ENCODE measurements around the gene NCKAP5. TPM values are rescaled to one million over a fixed set of nuclear protein-coding genes. Genes with fewer than 3 reads are reported as not detected.

NCKAP5 gene
- total RNA-seq, 3 donors from 2014 or later (not counting 1 experiment from before 2014, with no cell fraction given): 0.12 to 0.20 TPM; not detected in 1

- TF ChIP-seq CTCF (IDR thresholded peaks at IDR 0.05): no peak
- DNase-seq: no peak
- H3K4me1 ChIP-seq (ENCODE audit: control insufficient read depth, insufficient read depth, low read length): no peaks in the 10 kb centered on the region
- no peaks in the 10 kb centered on the region for H3K36me3 ChIP-seq (ENCODE audit: control insufficient read depth, insufficient read depth, low read length)
- Mint-ChIP-seq H3K36me3 (no peaks in the 10 kb centered on the region), H3K27ac (no peak overlapping the region), H3K4me1 (no peaks in the 10 kb centered on the region), H3K4me3 (no peak overlapping the region), H3K27me3 (ENCODE audit: low read depth in 2 of 2) (no peaks in the 10 kb centered on the region), H3K9me3 (peaks cover 4 to 9% of the 10 kb centered on the region in 2 donors)
- H3K9me3 ChIP-seq (ENCODE audit: control insufficient read depth, insufficient read depth, low read length): no peaks in the 10 kb centered on the region
- intact Hi-C loops (cut with micrococcal nuclease): no loop called here
- H3K4me3 ChIP-seq (ENCODE audit: low read length): no peak overlapping the region
- no peak for ATAC-seq
- no peak overlapping the region for H3K27ac ChIP-seq (ENCODE audit: low read length)
- H3K27me3 ChIP-seq (ENCODE audit: control insufficient read depth, insufficient read depth, low read length): no peaks in the 10 kb centered on the region
Measured at GRCh38 chr2:132740081-132740720, 828.1 kb downstream of the NCKAP5 start.

- Histone ChIP-seq H3K36me3 (ENCODE audit: control insufficient read depth, insufficient read depth, low read length) (no peaks in the 10 kb centered on the region), H3K27me3 (ENCODE audit: control insufficient read depth, insufficient read depth, low read length) (no peaks in the 10 kb centered on the region), H3K27ac (ENCODE audit: low read length) (no peak overlapping the region), H3K4me3 (ENCODE audit: low read length) (no peak overlapping the region), H3K9me3 (ENCODE audit: control insufficient read depth, insufficient read depth, low read length) (peaks cover 4% of the 10 kb centered on the region), H3K4me1 (ENCODE audit: control insufficient read depth, insufficient read depth, low read length) (no peaks in the 10 kb centered on the region)
- intact Hi-C loops (cut with micrococcal nuclease): no loop called here
- ATAC-seq (no peak), DNase-seq (no peak)
- Mint-ChIP-seq H3K4me1 (no peaks in the 10 kb centered on the region), H3K4me3 (no peak overlapping the region), H3K27ac (no peak overlapping the region), H3K36me3 (no peaks in the 10 kb centered on the region), H3K27me3 (ENCODE audit: low read depth in 2 of 2) (no peaks in the 10 kb centered on the region), H3K9me3 (peaks cover 4 to 13% of the 10 kb centered on the region in 2 donors)
- no CpG with 5 or more reads among the region's 1 CpG for WGBS (ENCODE audit: insufficient coverage)
- TF ChIP-seq CTCF (IDR thresholded peaks at IDR 0.05): no peak
Measured at GRCh38 chr2:132738223-132738622, 830.0 kb downstream of the NCKAP5 start.

GRCh38 chr2:132736059-132736458 lies 832.2 kb downstream of the NCKAP5 start:
- Mint-ChIP-seq H3K4me3 (no peak overlapping the region), H3K27ac (no peak overlapping the region), H3K36me3 (no peaks in the 10 kb centered on the region), H3K4me1 (no peaks in the 10 kb centered on the region), H3K9me3 (peaks cover 2 to 8% of the 10 kb centered on the region in 2 donors), H3K27me3 (ENCODE audit: low read depth in 2 of 2) (no peaks in the 10 kb centered on the region)
- H3K9me3 ChIP-seq (ENCODE audit: control insufficient read depth, insufficient read depth, low read length): peaks cover 4% of the 10 kb centered on the region
- H3K4me3 ChIP-seq (ENCODE audit: low read length): no peak overlapping the region
- H3K36me3 ChIP-seq (ENCODE audit: control insufficient read depth, insufficient read depth, low read length): no peaks in the 10 kb centered on the region
- no peak for ATAC-seq
- no peak for TF ChIP-seq CTCF (IDR thresholded peaks at IDR 0.05)
- no peak overlapping the region for H3K27ac ChIP-seq (ENCODE audit: low read length)
- WGBS (ENCODE audit: insufficient coverage): no CpG with 5 or more reads among the region's 1 CpG
- intact Hi-C loops (cut with micrococcal nuclease): no loop called here
- H3K27me3 ChIP-seq (ENCODE audit: control insufficient read depth, insufficient read depth, low read length): no peaks in the 10 kb centered on the region
- no peak for DNase-seq
- no peaks in the 10 kb centered on the region for H3K4me1 ChIP-seq (ENCODE audit: control insufficient read depth, insufficient read depth, low read length)

GRCh38 chr2:132734961-132735360 lies 833.3 kb downstream of the NCKAP5 start:
- Mint-ChIP-seq H3K27me3 (ENCODE audit: low read depth in 2 of 2) (no peaks in the 10 kb centered on the region), H3K27ac (no peak overlapping the region), H3K4me1 (no peaks in the 10 kb centered on the region), H3K9me3 (peaks cover 2 to 8% of the 10 kb centered on the region in 2 donors), H3K36me3 (no peaks in the 10 kb centered on the region), H3K4me3 (no peak overlapping the region)
- no peak for DNase-seq
- Histone ChIP-seq H3K4me3 (ENCODE audit: low read length) (no peak overlapping the region), H3K27me3 (ENCODE audit: control insufficient read depth, insufficient read depth, low read length) (no peaks in the 10 kb centered on the region), H3K36me3 (ENCODE audit: control insufficient read depth, insufficient read depth, low read length) (no peaks in the 10 kb centered on the region), H3K9me3 (ENCODE audit: control insufficient read depth, insufficient read depth, low read length) (peaks cover 4% of the 10 kb centered on the region), H3K27ac (ENCODE audit: low read length) (no peak overlapping the region), H3K4me1 (ENCODE audit: control insufficient read depth, insufficient read depth, low read length) (no peaks in the 10 kb centered on the region)
- intact Hi-C loops (cut with micrococcal nuclease): no loop called here
- TF ChIP-seq CTCF (IDR thresholded peaks at IDR 0.05): no peak
- ATAC-seq: no peak
- 71% methylated on average over 3 of the region's 3 CpGs for WGBS (ENCODE audit: insufficient coverage)
